ENCODE results near the gene VEZF1. TPM values are rescaled to one million over a fixed set of nuclear protein-coding genes. Genes with fewer than 3 reads are reported as not detected.

Gene VEZF1
- total and polyA plus RNA-seq, 2 experiments from 2014 or later, result 32.2 to 51.9 TPM

GRCh38 chr17:57972151-57972550 lies 15.9 kb downstream of the VEZF1 start:
- H3K27me3 ChIP-seq (replicated peaks; ENCODE audit: insufficient read depth), result no peaks in the 10 kb centered on the region
- no peak overlapping the region for H3K4me2 ChIP-seq (ENCODE audit: unreplicated experiment)
- no peaks in the 10 kb centered on the region for H3K9me2 ChIP-seq (ENCODE audit: insufficient read depth)
- in situ Hi-C loops (cut with MboI), result no loop called here
- no peaks in the 10 kb centered on the region for H3K9me3 ChIP-seq (ENCODE audit: low read depth)
- peaks cover 23% of the 10 kb centered on the region for H3K36me3 ChIP-seq (ENCODE audit: low read depth)
- H3K9ac ChIP-seq, result no peak overlapping the region
- H2AFZ ChIP-seq, result no peak overlapping the region
- peaks cover 21% of the 10 kb centered on the region for H3K4me1 ChIP-seq (ENCODE audit: insufficient read depth)
- WGBS, 2 experiments (ENCODE audit: low coverage in 1 of 2, low lambda C conversion rate in 2 of 2, missing lambda C conversion rate in 2 of 2), result 80 to 87% methylated on average over 1 of the region's 1 CpG
- H3F3A ChIP-seq (ENCODE audit: insufficient read depth), result peaks cover 25% of the 10 kb centered on the region
- no peak overlapping the region for H3K4me3 ChIP-seq
- no peak for TF ChIP-seq EZH2 (IDR thresholded peaks at IDR 0.05; ENCODE audit: insufficient read depth, poor library complexity, severe bottlenecking)
- no peak for TF ChIP-seq EZH2phosphoT487 (IDR thresholded peaks at IDR 0.05; ENCODE audit: insufficient read depth, low read depth)
- H4K20me1 ChIP-seq (ENCODE audit: insufficient read depth), result no peaks in the 10 kb centered on the region
- DNase-seq, result no peak
- no peak overlapping the region for H3K27ac ChIP-seq
- peaks cover 10% of the 10 kb centered on the region; the same call in 1 of the 2 replicates for H3K79me2 ChIP-seq (ENCODE audit: insufficient read depth)

- Histone ChIP-seq H3K4me1 (ENCODE audit: insufficient read depth) (peaks cover 21% of the 10 kb centered on the region), H3K27me3 (replicated peaks; ENCODE audit: insufficient read depth) (no peaks in the 10 kb centered on the region), H3K9ac (no peak overlapping the region), H4K20me1 (ENCODE audit: insufficient read depth) (no peaks in the 10 kb centered on the region), H3K27ac (no peak overlapping the region), H3K79me2 (ENCODE audit: insufficient read depth) (peaks cover 4% of the 10 kb centered on the region; the same call in 1 of the 2 replicates), H3K9me3 (ENCODE audit: low read depth) (no peaks in the 10 kb centered on the region), H3K9me2 (ENCODE audit: insufficient read depth) (no peaks in the 10 kb centered on the region), H3K4me3 (no peak overlapping the region), H3F3A (ENCODE audit: insufficient read depth) (peaks cover 22% of the 10 kb centered on the region), H3K36me3 (ENCODE audit: low read depth) (peaks cover 17% of the 10 kb centered on the region), H2AFZ (no peak overlapping the region), H3K4me2 (ENCODE audit: unreplicated experiment) (no peak overlapping the region)
- 94% methylated on average over 10 of the region's 10 CpGs for WGBS, 2 experiments (ENCODE audit: low coverage in 1 of 2, low lambda C conversion rate in 2 of 2, missing lambda C conversion rate in 2 of 2)
- TF ChIP-seq EZH2 (IDR thresholded peaks at IDR 0.05; ENCODE audit: insufficient read depth, poor library complexity, severe bottlenecking) (no peak), EZH2phosphoT487 (IDR thresholded peaks at IDR 0.05; ENCODE audit: insufficient read depth, low read depth) (no peak)
- in situ Hi-C loops (cut with MboI), result no loop called here
- DNase-seq, result no peak
Observed at GRCh38 chr17:57971572-57971971, 16.5 kb downstream of the VEZF1 start.

- Histone ChIP-seq H3F3A (ENCODE audit: insufficient read depth) (peaks cover 18% of the 10 kb centered on the region), H3K4me2 (ENCODE audit: unreplicated experiment) (no peak overlapping the region), H2AFZ (no peak overlapping the region), H3K9me2 (ENCODE audit: insufficient read depth) (no peaks in the 10 kb centered on the region), H3K4me1 (ENCODE audit: insufficient read depth) (peaks cover 21% of the 10 kb centered on the region), H3K79me2 (ENCODE audit: insufficient read depth) (no peaks in the 10 kb centered on the region), H4K20me1 (ENCODE audit: insufficient read depth) (no peaks in the 10 kb centered on the region), H3K27ac (peak overlapping the region; percentile 30; the same call in 1 of the 2 replicates), H3K4me3 (no peak overlapping the region), H3K9me3 (ENCODE audit: low read depth) (no peaks in the 10 kb centered on the region), H3K36me3 (ENCODE audit: low read depth) (peaks cover 11% of the 10 kb centered on the region; the same call in 1 of the 2 replicates), H3K27me3 (replicated peaks; ENCODE audit: insufficient read depth) (no peaks in the 10 kb centered on the region), H3K9ac (no peak overlapping the region)
- in situ Hi-C loops (cut with MboI), result no loop called here
- peak; percentile 76 for DNase-seq
- WGBS, 2 experiments (ENCODE audit: low coverage in 1 of 2, low lambda C conversion rate in 2 of 2, missing lambda C conversion rate in 2 of 2), result 12 to 16% methylated on average over 4 of the region's 4 CpGs
- TF ChIP-seq EZH2phosphoT487 (IDR thresholded peaks at IDR 0.05; ENCODE audit: insufficient read depth, low read depth) (no peak), EZH2 (IDR thresholded peaks at IDR 0.05; ENCODE audit: insufficient read depth, poor library complexity, severe bottlenecking) (no peak)
Observed at GRCh38 chr17:57970710-57971109, 17.3 kb downstream of the VEZF1 start.

DNA sequence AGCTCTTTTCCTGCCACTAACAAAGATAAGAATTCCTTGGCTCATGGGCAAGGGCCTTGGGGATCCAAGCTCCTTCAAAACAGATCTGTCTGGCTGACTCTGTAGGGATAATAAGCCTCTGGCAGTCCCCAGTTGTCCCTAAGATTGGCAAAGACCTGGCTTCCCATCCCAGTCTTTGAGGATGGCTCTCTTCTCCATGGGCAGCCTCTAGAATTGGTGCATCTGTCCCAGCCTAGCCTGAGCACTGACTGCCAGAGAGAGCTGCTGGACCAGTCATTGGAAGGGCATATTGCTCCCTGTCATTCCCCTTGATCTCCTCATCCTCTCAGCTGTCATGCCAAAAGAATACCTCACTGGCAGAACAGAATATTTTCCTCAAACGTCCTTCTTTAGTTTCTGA lies 19.6 kb downstream of the VEZF1 start:
- Histone ChIP-seq H3K79me2 (ENCODE audit: insufficient read depth) (no peaks in the 10 kb centered on the region), H3K4me2 (ENCODE audit: unreplicated experiment) (no peak overlapping the region), H3K9me3 (ENCODE audit: low read depth) (no peaks in the 10 kb centered on the region), H3K4me3 (no peak overlapping the region), H3K36me3 (ENCODE audit: low read depth) (no peaks in the 10 kb centered on the region), H3K4me1 (ENCODE audit: insufficient read depth) (peaks cover 10% of the 10 kb centered on the region), H3K27ac (no peak overlapping the region), H3K9me2 (ENCODE audit: insufficient read depth) (no peaks in the 10 kb centered on the region), H3K9ac (no peak overlapping the region), H3F3A (ENCODE audit: insufficient read depth) (peaks cover 11% of the 10 kb centered on the region), H2AFZ (no peak overlapping the region), H4K20me1 (ENCODE audit: insufficient read depth) (no peaks in the 10 kb centered on the region), H3K27me3 (replicated peaks; ENCODE audit: insufficient read depth) (no peaks in the 10 kb centered on the region)
- in situ Hi-C loops (cut with MboI), result no loop called here
- DNase-seq, result no peak
- TF ChIP-seq EZH2phosphoT487 (IDR thresholded peaks at IDR 0.05; ENCODE audit: insufficient read depth, low read depth) (no peak), EZH2 (IDR thresholded peaks at IDR 0.05; ENCODE audit: insufficient read depth, poor library complexity, severe bottlenecking) (no peak)
- 88 to 100% methylated on average over 1 of the region's 1 CpG for WGBS, 2 experiments (ENCODE audit: low coverage in 1 of 2, low lambda C conversion rate in 2 of 2, missing lambda C conversion rate in 2 of 2)

GRCh38 chr17:57966875-57967274 lies 21.2 kb downstream of the VEZF1 start:
- WGBS, 2 experiments (ENCODE audit: low coverage in 1 of 2, low lambda C conversion rate in 2 of 2, missing lambda C conversion rate in 2 of 2), result 90 to 93% methylated on average over 5 of the region's 5 CpGs
- no peaks in the 10 kb centered on the region for H3K9me2 ChIP-seq (ENCODE audit: insufficient read depth)

More at GRCh38 chr17:57966875-57967274, 21.2 kb downstream of the VEZF1 start:
- Histone ChIP-seq H2AFZ (no peak overlapping the region), H4K20me1 (ENCODE audit: insufficient read depth) (no peaks in the 10 kb centered on the region), H3K4me2 (ENCODE audit: unreplicated experiment) (no peak overlapping the region), H3K27ac (no peak overlapping the region), H3K27me3 (replicated peaks; ENCODE audit: insufficient read depth) (no peaks in the 10 kb centered on the region), H3K4me3 (no peak overlapping the region), H3F3A (ENCODE audit: insufficient read depth) (peaks cover 10% of the 10 kb centered on the region), H3K79me2 (ENCODE audit: insufficient read depth) (no peaks in the 10 kb centered on the region), H3K36me3 (ENCODE audit: low read depth) (no peaks in the 10 kb centered on the region), H3K4me1 (ENCODE audit: insufficient read depth) (peaks cover 10% of the 10 kb centered on the region), H3K9me3 (ENCODE audit: low read depth) (no peaks in the 10 kb centered on the region), H3K9ac (no peak overlapping the region)
- TF ChIP-seq EZH2 (IDR thresholded peaks at IDR 0.05; ENCODE audit: insufficient read depth, poor library complexity, severe bottlenecking) (no peak), EZH2phosphoT487 (IDR thresholded peaks at IDR 0.05; ENCODE audit: insufficient read depth, low read depth) (no peak)
- in situ Hi-C loops (cut with MboI), result no loop called here
- DNase-seq, result no peak

All from GM23248 (cell line).